ENCODE data around the gene VPS39. TPM values are rescaled to one million over a fixed set of nuclear protein-coding genes. Genes with fewer than 3 reads are reported as not detected.

Gene VPS39
- polyA plus RNA-seq, 1 donor (not counting 4 experiments of a cell fraction or from before 2014, with no cell fraction given), result 29.7 TPM

GRCh38 chr15:42199126-42199525 lies 9.0 kb downstream of the VPS39 start:
- no peak overlapping the region for H2AFZ ChIP-seq (ENCODE audit: control insufficient read depth, low read length)
- peaks cover 10% of the 10 kb centered on the region for H3K79me2 ChIP-seq (ENCODE audit: control insufficient read depth, insufficient read depth, low read length)
- H3K36me3 ChIP-seq (ENCODE audit: control insufficient read depth in 2 of 2, extremely low read depth in 1 of 2, insufficient read depth in 2 of 2, low read length in 2 of 2), result peaks cover 0 to 1% of the 10 kb centered on the region in 2 experiments
- H3K4me1 ChIP-seq (ENCODE audit: control insufficient read depth, extremely low read depth, insufficient read depth, low read length), result no peaks in the 10 kb centered on the region
- no peak overlapping the region for H3K9ac ChIP-seq (ENCODE audit: control insufficient read depth, extremely low read depth, insufficient read depth, low read length)
- H3K4me2 ChIP-seq (ENCODE audit: control insufficient read depth, extremely low read depth, insufficient read depth, low read depth, low read length), result no peak overlapping the region
- no peak for TF ChIP-seq CTCF (optimal IDR thresholded peaks at IDR 0.05 in 1 of 3, IDR thresholded peaks at IDR 0.05 in 1 of 3, conservative IDR thresholded peaks at IDR 0.05 in 1 of 3; ENCODE audit: extremely low read depth in 1 of 3, insufficient read depth in 2 of 3, low read length in 3 of 3)
- no peak for TF ChIP-seq EZH2 (IDR thresholded peaks at IDR 0.05; ENCODE audit: low read length)
- no peaks in the 10 kb centered on the region for H4K20me1 ChIP-seq (ENCODE audit: control insufficient read depth, extremely low read depth, insufficient read depth, low read length)
- no peak overlapping the region for H3K27ac ChIP-seq (ENCODE audit: control insufficient read depth, insufficient read depth, low read length)
- no peaks in the 10 kb centered on the region for H3K9me1 ChIP-seq (ENCODE audit: control insufficient read depth, extremely low read depth, insufficient read depth, low read length)
- no peak overlapping the region for H3K4me3 ChIP-seq (ENCODE audit: control insufficient read depth in 2 of 3, extremely low read depth in 1 of 3, insufficient read depth in 2 of 3, low read depth in 1 of 3, low read length in 3 of 3)
- DNase-seq (ENCODE audit: low read depth, low spot score), result no peak
- no peak for FAIRE-seq
- no peaks in the 10 kb centered on the region for H3K27me3 ChIP-seq (ENCODE audit: control insufficient read depth, extremely low read depth, insufficient read depth, low read length)
- H3K9me3 ChIP-seq (ENCODE audit: control insufficient read depth, low read depth, low read length), result no peaks in the 10 kb centered on the region
- dilution Hi-C loops (cut with MboI; ENCODE audit: extremely low pct_ligation_motif_present, low sequenced_read_pairs), result no loop called here

GRCh38 chr15:42198516-42198915 lies 9.6 kb downstream of the VPS39 start:
- Histone ChIP-seq H3K9me1 (ENCODE audit: control insufficient read depth, extremely low read depth, insufficient read depth, low read length) (no peaks in the 10 kb centered on the region), H3K27me3 (ENCODE audit: control insufficient read depth, extremely low read depth, insufficient read depth, low read length) (no peaks in the 10 kb centered on the region), H2AFZ (ENCODE audit: control insufficient read depth, low read length) (no peak overlapping the region), H3K9ac (ENCODE audit: control insufficient read depth, extremely low read depth, insufficient read depth, low read length) (no peak overlapping the region), H3K79me2 (ENCODE audit: control insufficient read depth, insufficient read depth, low read length) (peaks cover 5% of the 10 kb centered on the region), H3K36me3 (ENCODE audit: control insufficient read depth in 2 of 2, extremely low read depth in 1 of 2, insufficient read depth in 2 of 2, low read length in 2 of 2) (peaks cover 0 to 1% of the 10 kb centered on the region in 2 experiments), H4K20me1 (ENCODE audit: control insufficient read depth, extremely low read depth, insufficient read depth, low read length) (no peaks in the 10 kb centered on the region), H3K4me2 (ENCODE audit: control insufficient read depth, extremely low read depth, insufficient read depth, low read depth, low read length) (no peak overlapping the region), H3K4me1 (ENCODE audit: control insufficient read depth, extremely low read depth, insufficient read depth, low read length) (no peaks in the 10 kb centered on the region), H3K4me3 (ENCODE audit: control insufficient read depth in 2 of 3, extremely low read depth in 1 of 3, insufficient read depth in 2 of 3, low read depth in 1 of 3, low read length in 3 of 3) (no peak overlapping the region), H3K27ac (ENCODE audit: control insufficient read depth, insufficient read depth, low read length) (no peak overlapping the region), H3K9me3 (ENCODE audit: control insufficient read depth, low read depth, low read length) (no peaks in the 10 kb centered on the region)
- DNase-seq (ENCODE audit: low read depth, low spot score) (no peak), FAIRE-seq (no peak)
- TF ChIP-seq EZH2 (IDR thresholded peaks at IDR 0.05; ENCODE audit: low read length) (no peak), CTCF (optimal IDR thresholded peaks at IDR 0.05 in 1 of 3, IDR thresholded peaks at IDR 0.05 in 1 of 3, conservative IDR thresholded peaks at IDR 0.05 in 1 of 3; ENCODE audit: extremely low read depth in 1 of 3, insufficient read depth in 2 of 3, low read length in 3 of 3) (no peak)
- dilution Hi-C loops (cut with MboI; ENCODE audit: extremely low pct_ligation_motif_present, low sequenced_read_pairs), result no loop called here
